ENCODE data around the gene GPA33. TPM values are rescaled to one million over a fixed set of nuclear protein-coding genes. Genes with fewer than 3 reads are reported as not detected.

Gene GPA33
- total RNA-seq, 1 experiment from 2014 or later = not detected

DNA sequence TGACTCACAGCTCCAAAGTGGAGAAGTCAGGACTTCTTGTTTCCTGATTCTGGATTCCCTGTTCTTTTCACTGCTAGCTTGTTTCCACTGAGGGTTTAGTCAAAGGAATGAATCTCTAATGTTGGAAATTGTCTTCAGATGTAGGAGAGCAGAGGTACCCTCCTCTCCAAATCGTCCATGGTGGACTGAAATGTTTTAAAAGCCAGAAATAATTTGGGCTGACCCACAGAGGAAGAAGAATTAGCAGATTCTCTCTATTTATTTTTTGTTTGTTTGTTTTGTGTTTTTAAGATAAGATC lies 30.4 kb downstream of the GPA33 start:
- H3K27ac ChIP-seq (ENCODE audit: insufficient read length, low read depth, low read length) = no peak overlapping the region
- H4K5ac ChIP-seq (ENCODE audit: insufficient read length, low read depth, low read length) = no peak overlapping the region
- H2BK120ac ChIP-seq (ENCODE audit: low read depth, low read length, poor library complexity, severe bottlenecking) = no peak overlapping the region
- TF ChIP-seq, protein P1, sequence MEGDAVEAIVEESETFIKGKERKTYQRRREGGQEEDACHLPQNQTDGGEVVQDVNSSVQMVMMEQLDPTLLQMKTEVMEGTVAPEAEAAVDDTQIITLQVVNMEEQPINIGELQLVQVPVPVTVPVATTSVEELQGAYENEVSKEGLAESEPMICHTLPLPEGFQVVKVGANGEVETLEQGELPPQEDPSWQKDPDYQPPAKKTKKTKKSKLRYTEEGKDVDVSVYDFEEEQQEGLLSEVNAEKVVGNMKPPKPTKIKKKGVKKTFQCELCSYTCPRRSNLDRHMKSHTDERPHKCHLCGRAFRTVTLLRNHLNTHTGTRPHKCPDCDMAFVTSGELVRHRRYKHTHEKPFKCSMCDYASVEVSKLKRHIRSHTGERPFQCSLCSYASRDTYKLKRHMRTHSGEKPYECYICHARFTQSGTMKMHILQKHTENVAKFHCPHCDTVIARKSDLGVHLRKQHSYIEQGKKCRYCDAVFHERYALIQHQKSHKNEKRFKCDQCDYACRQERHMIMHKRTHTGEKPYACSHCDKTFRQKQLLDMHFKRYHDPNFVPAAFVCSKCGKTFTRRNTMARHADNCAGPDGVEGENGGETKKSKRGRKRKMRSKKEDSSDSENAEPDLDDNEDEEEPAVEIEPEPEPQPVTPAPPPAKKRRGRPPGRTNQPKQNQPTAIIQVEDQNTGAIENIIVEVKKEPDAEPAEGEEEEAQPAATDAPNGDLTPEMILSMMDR (conservative IDR thresholded peaks at IDR 0.05) = no peak
- Mint-ChIP-seq H3K27ac (no peak overlapping the region), H3K9me3 (no peaks in the 10 kb centered on the region), H3K4me3 (no peak overlapping the region), H3K36me3 (ENCODE audit: insufficient read depth in 1 of 3, low read depth in 3 of 3) (no peaks in the 10 kb centered on the region), H3K4me1 (peaks cover 7 to 12% of the 10 kb centered on the region in 2 experiments), H3K27me3 (ENCODE audit: low read depth) (peaks cover 1% of the 10 kb centered on the region; the same call in 1 of the 2 replicates)
- H3K18ac ChIP-seq (ENCODE audit: insufficient read length, low read depth, low read length) = no peak overlapping the region
- DNase-seq = no peak
- no peak overlapping the region for H2AFZ ChIP-seq (ENCODE audit: low read length)
- H3K14ac ChIP-seq (ENCODE audit: insufficient read depth, low read length) = no peak overlapping the region
- H2BK12ac ChIP-seq (ENCODE audit: insufficient read length, low read depth, low read length) = no peak overlapping the region
- H3K4ac ChIP-seq (ENCODE audit: low read depth, low read length) = no peak overlapping the region
- H3K9ac ChIP-seq (ENCODE audit: extremely low read depth, insufficient read length, low read length) = no peak overlapping the region
- H4K8ac ChIP-seq (replicated peaks; ENCODE audit: insufficient read length, low read depth, low read length) = no peak overlapping the region
- no peak overlapping the region for H4K91ac ChIP-seq (ENCODE audit: insufficient read length, low read depth, low read length)
- H2BK15ac ChIP-seq (ENCODE audit: low read depth, low read length) = no peak overlapping the region
- H3K4me2 ChIP-seq (ENCODE audit: insufficient read depth, insufficient read length, low read length) = no peak overlapping the region
- no peak overlapping the region for H3K23ac ChIP-seq (ENCODE audit: insufficient read length, low read depth, low read length)
- H3K79me2 ChIP-seq (ENCODE audit: insufficient read depth, low read length) = no peaks in the 10 kb centered on the region
- no peak overlapping the region for H2BK5ac ChIP-seq (ENCODE audit: insufficient read length, low read length)
- no peaks in the 10 kb centered on the region for H3K23me2 ChIP-seq (ENCODE audit: insufficient read length, low read depth, low read length, poor library complexity, severe bottlenecking)
- H4K20me1 ChIP-seq (ENCODE audit: control insufficient read depth, insufficient read depth, insufficient read length) = no peaks in the 10 kb centered on the region
- H2BK20ac ChIP-seq (ENCODE audit: low read depth, low read length, poor library complexity, severe bottlenecking) = no peak overlapping the region
- H3K27me3 ChIP-seq (ENCODE audit: insufficient read depth, low read length) = no peaks in the 10 kb centered on the region
- no peaks in the 10 kb centered on the region for H3K9me3 ChIP-seq (ENCODE audit: control insufficient read depth, low read depth, low read length)
- no CpG with 5 or more reads among the region's 1 CpG for WGBS (ENCODE audit: extremely low coverage, insufficient read length, low lambda C conversion rate)
- no peak overlapping the region for H2AK5ac ChIP-seq (ENCODE audit: insufficient read length, low read length)
- no peaks in the 10 kb centered on the region for H3K4me1 ChIP-seq (ENCODE audit: insufficient read depth, low read length)
- no peak overlapping the region for H3K56ac ChIP-seq (ENCODE audit: insufficient read length, low read depth, low read length)
- no peaks in the 10 kb centered on the region for H3K79me1 ChIP-seq (ENCODE audit: insufficient read depth, low read depth, low read length, poor library complexity, severe bottlenecking)
- H3T11ph ChIP-seq (ENCODE audit: low read length) = no peak overlapping the region
